SH-SY5Y (cell line): ENCODE data around the gene UCHL1.

ENCODE experiments used
- GATA2 ChIP-seq: IDR thresholded peaks from 2 replicates; pipeline ENCODE4 v1.6.1; 2011; ENCODE audit warnings: mild to moderate bottlenecking, low read depth, low read length
- GATA3 ChIP-seq: IDR thresholded peaks from 2 replicates; pipeline ENCODE4 v1.6.1; 2011; ENCODE audit warnings: low read depth, mild to moderate bottlenecking, low read length, moderate library complexity

DNA sequence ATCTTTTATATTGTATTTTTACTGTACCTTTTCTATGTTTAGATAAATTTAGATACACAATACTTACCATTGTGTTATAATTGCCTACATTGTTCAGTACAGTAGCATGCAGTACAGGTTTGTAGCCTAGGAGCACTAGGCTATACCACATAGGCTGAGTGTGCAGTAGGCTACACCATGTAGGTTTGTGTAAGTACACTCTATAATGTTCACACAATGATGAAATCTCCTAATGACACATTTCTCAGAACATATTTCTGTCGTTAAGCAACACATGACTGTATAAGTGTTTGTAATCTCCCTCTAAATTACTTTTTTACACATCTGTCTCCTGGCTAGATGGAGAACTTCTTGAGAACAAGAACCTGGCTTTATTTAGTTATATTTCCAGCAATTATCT, 40.3 kb downstream of the UCHL1 start:
- TF ChIP-seq GATA2 = no peak
- TF ChIP-seq GATA3 = no peak
